Liver (tissue), 9 donors: Measurements from ENCODE around the gene DOK5. TPM values are rescaled to one million over a fixed set of nuclear protein-coding genes. Genes with fewer than 3 reads are reported as not detected.

Experiments used
- DNase-seq: peaks from one replicate; pipeline ENCODE4 v3.0.0-alpha.2; 2017; ENCODE audit warnings: low spot score
- H3K27ac ChIP-seq, 2 donors: one replicate each; pipeline ENCODE4 v1.7.0; 2013; ENCODE audit warnings: inconsistent platforms in 2 of 2, low read length in 2 of 2, control low read depth in 1 of 2, low read depth in 1 of 2, mild to moderate bottlenecking in 1 of 2
- H3K27me3 ChIP-seq, 4 donors: one replicate each; pipeline versions ENCODE4 v1.6.1 to v1.7.0; 2013; ENCODE audit warnings: low read length in 3 of 4, inconsistent platforms in 1 of 4, mild to moderate bottlenecking in 1 of 4, moderate library complexity in 1 of 4; ENCODE audit not compliant: control insufficient read depth in 4 of 4, insufficient read depth in 4 of 4
- H3K36me3 ChIP-seq, 4 donors: one replicate each; pipeline versions ENCODE4 v1.6.1 to v1.7.0; 2013; ENCODE audit warnings: low read length in 3 of 4, mild to moderate bottlenecking in 3 of 4, low read depth in 1 of 4, moderate library complexity in 1 of 4; ENCODE audit not compliant: control insufficient read depth in 4 of 4, insufficient read depth in 3 of 4
- H3K4me1 ChIP-seq, 4 donors: one replicate each; pipeline versions ENCODE4 v1.6.1 to v1.7.0; 2013; ENCODE audit warnings: low read length in 3 of 4, mild to moderate bottlenecking in 3 of 4, moderate library complexity in 1 of 4; ENCODE audit not compliant: control insufficient read depth in 4 of 4, insufficient read depth in 4 of 4
- H3K4me3 ChIP-seq, 3 donors: one replicate each; pipeline versions ENCODE4 v1.6.1 to v1.7.0; 2013; ENCODE audit warnings: low read length in 3 of 3, control low read depth in 1 of 3, low read depth in 1 of 3, mild to moderate bottlenecking in 1 of 3
- H3K9ac ChIP-seq, 2 donors: one replicate each; pipeline ENCODE4 v1.7.0; 2013; ENCODE audit warnings: low read length in 2 of 2, mild to moderate bottlenecking in 2 of 2, moderate library complexity in 2 of 2, control low read depth in 1 of 2, low read depth in 1 of 2
- H3K9me3 ChIP-seq, 4 donors: one replicate each; pipeline versions ENCODE4 v1.6.1 to v1.7.0; 2013; ENCODE audit warnings: low read length in 3 of 4; ENCODE audit not compliant: control insufficient read depth in 4 of 4
- EGR1 ChIP-seq, 2 donors: IDR thresholded peaks; 2 replicates each; pipeline ENCODE4 v1.6.1; 2016 to 2018; ENCODE audit warnings: antibody characterized with exemption in 2 of 2, low read depth in 2 of 2
- FOXA1 ChIP-seq: IDR thresholded peaks from 2 replicates; pipeline ENCODE4 v1.6.1; 2016; ENCODE audit warnings: antibody characterized with exemption
- FOXA2 ChIP-seq: IDR thresholded peaks from 2 replicates; pipeline ENCODE4 v1.6.1; 2016; ENCODE audit warnings: antibody characterized with exemption
- GABPA ChIP-seq, 2 donors: IDR thresholded peaks in 1 of 2; conservative IDR thresholded peaks in 1 of 2; 2 replicates each; pipeline ENCODE4 v1.6.1; 2016; ENCODE audit warnings: antibody characterized with exemption in 2 of 2, mild to moderate bottlenecking in 1 of 2, moderate library complexity in 1 of 2
- HNF4G ChIP-seq: IDR thresholded peaks from 2 replicates; pipeline ENCODE4 v1.6.1; 2016; ENCODE audit warnings: antibody characterized with exemption
- JUND ChIP-seq, 2 donors: IDR thresholded peaks; 2 replicates each; pipeline ENCODE4 v1.6.1; 2016; ENCODE audit warnings: antibody characterized with exemption in 2 of 2
- NR2F2 ChIP-seq: IDR thresholded peaks from 2 replicates; pipeline ENCODE4 v1.6.1; 2016; ENCODE audit warnings: antibody characterized with exemption
- RAD21 ChIP-seq, 2 donors: IDR thresholded peaks; 2 replicates each; pipeline ENCODE4 v1.6.1; 2016; ENCODE audit warnings: antibody characterized with exemption in 2 of 2, mild to moderate bottlenecking in 2 of 2
- RXRA ChIP-seq, 2 donors: IDR thresholded peaks; 2 replicates each; pipeline ENCODE4 v1.6.1; 2017 to 2018; ENCODE audit warnings: antibody characterized with exemption in 2 of 2, mild to moderate bottlenecking in 1 of 2
- SP1 ChIP-seq: IDR thresholded peaks from 2 replicates; pipeline ENCODE4 v1.6.1; 2018; ENCODE audit warnings: antibody characterized with exemption, mild to moderate bottlenecking
- TAF1 ChIP-seq: conservative IDR thresholded peaks from 2 replicates; pipeline ENCODE4 v1.6.1; 2016; ENCODE audit warnings: antibody characterized with exemption, mild to moderate bottlenecking
- WGBS: extraction: QIAGEN DNeasy Blood & Tissue Kit; methylation state at CpG from one replicate; pipeline ENCODE4 v1.1.7; 2013; 5-methylcytosine and 5-hydroxymethylcytosine counted together
- polyA plus RNA-seq, 2 donors: library from polyadenylated mRNA; stranded (reverse) in 1 of 2; unstranded in 1 of 2; fragments of 200-250 nt in 1 of 2; fragments of >200 nt in 1 of 2; fragmentation: Nextera tagmentation in 1 of 2; extraction: Ambion mirVana in 1 of 2; gene quantifications; one replicate each; pipeline versions ENCODE4 v1.2.1 to v1.2.3, GENCODE V29; 2013 to 2015
- total RNA-seq, 2 donors: library from RNA; depleted of rRNA; stranded (reverse); fragments of >200 nt; gene quantifications; one replicate each; pipeline ENCODE4 v1.2.3, GENCODE V29; 2014
- TF ChIP-seq, protein P1 (sequence below): IDR thresholded peaks from 2 replicates; pipeline ENCODE4 v1.6.1; 2016; ENCODE audit warnings: antibody characterized with exemption
- TF ChIP-seq, protein P2 (sequence below): IDR thresholded peaks from 2 replicates; pipeline ENCODE4 v1.6.1; 2016; ENCODE audit warnings: antibody characterized with exemption
- TF ChIP-seq, protein P3 (sequence below): IDR thresholded peaks from 2 replicates; pipeline ENCODE4 v1.6.1; 2016; ENCODE audit warnings: antibody characterized with exemption
- TF ChIP-seq, protein P4 (sequence below): fragments of 150-350 bp; IDR thresholded peaks from 2 replicates; pipeline ENCODE4 v1.5.1; 2017; ENCODE audit warnings: improper control_type of control experiment, low read depth, low read length; ENCODE audit not compliant: missing input control
- donor health status: healthy.
- donor health status: healthy.
- donor health status: healthy.
- donor health status: healthy.
- donor health status: healthy.

The DOK5 gene
- total and polyA plus RNA-seq, 4 donors = 0.05 to 0.16 (median 0.09) TPM

DNA sequence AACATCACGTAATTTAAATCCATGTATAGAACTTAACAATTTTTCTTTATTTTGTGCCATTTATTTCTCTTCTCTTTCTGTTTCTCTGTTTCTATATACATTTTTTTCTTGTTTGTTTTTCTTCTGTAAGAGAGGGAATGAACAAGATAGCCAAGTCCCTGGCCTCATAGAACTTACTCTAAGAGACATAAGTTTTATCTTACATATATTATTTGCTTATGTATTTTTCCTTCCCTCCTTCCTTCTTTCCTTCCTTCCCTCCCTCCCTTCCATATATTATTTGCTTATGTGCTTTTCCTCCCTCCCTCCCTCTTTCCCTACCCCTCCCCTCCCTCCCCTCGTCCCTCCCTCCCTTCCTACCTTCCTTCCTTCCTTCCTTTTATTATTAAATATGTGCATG lies 13.0 kb downstream of the DOK5 start:
- Histone ChIP-seq H3K9ac (no peak overlapping the region), H3K4me1 (no peaks in the 10 kb centered on the region), H3K27me3 (peaks cover 0 to 3% (median 0%) of the 10 kb centered on the region in 4 donors), H3K4me3 (no peak overlapping the region), H3K27ac (no peak overlapping the region), H3K9me3 (no peaks in the 10 kb centered on the region), H3K36me3 (no peaks in the 10 kb centered on the region)
- no peak for DNase-seq
- WGBS = 63% methylated on average over 2 of the region's 2 CpGs
- TF ChIP-seq FOXA1 (no peak), SP1 (no peak), HNF4G (no peak), FOXA2 (no peak), JUND (IDR thresholded peaks at IDR 0.05) (no peak), GABPA (IDR thresholded peaks at IDR 0.05 in 1 of 2, conservative IDR thresholded peaks at IDR 0.05 in 1 of 2) (no peak), NR2F2 (no peak), EGR1 (IDR thresholded peaks at IDR 0.05; ENCODE audit: low read depth in 2 of 2) (no peak), RXRA (IDR thresholded peaks at IDR 0.05) (no peak)
- TF ChIP-seq, protein P1, sequence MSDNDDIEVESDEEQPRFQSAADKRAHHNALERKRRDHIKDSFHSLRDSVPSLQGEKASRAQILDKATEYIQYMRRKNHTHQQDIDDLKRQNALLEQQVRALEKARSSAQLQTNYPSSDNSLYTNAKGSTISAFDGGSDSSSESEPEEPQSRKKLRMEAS = no peak
- TF ChIP-seq, protein P2, sequence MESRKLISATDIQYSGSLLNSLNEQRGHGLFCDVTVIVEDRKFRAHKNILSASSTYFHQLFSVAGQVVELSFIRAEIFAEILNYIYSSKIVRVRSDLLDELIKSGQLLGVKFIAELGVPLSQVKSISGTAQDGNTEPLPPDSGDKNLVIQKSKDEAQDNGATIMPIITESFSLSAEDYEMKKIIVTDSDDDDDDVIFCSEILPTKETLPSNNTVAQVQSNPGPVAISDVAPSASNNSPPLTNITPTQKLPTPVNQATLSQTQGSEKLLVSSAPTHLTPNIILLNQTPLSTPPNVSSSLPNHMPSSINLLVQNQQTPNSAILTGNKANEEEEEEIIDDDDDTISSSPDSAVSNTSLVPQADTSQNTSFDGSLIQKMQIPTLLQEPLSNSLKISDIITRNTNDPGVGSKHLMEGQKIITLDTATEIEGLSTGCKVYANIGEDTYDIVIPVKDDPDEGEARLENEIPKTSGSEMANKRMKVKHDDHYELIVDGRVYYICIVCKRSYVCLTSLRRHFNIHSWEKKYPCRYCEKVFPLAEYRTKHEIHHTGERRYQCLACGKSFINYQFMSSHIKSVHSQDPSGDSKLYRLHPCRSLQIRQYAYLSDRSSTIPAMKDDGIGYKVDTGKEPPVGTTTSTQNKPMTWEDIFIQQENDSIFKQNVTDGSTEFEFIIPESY = no peak
- TF ChIP-seq, protein P3, sequence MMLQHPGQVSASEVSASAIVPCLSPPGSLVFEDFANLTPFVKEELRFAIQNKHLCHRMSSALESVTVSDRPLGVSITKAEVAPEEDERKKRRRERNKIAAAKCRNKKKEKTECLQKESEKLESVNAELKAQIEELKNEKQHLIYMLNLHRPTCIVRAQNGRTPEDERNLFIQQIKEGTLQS = no peak

DNA sequence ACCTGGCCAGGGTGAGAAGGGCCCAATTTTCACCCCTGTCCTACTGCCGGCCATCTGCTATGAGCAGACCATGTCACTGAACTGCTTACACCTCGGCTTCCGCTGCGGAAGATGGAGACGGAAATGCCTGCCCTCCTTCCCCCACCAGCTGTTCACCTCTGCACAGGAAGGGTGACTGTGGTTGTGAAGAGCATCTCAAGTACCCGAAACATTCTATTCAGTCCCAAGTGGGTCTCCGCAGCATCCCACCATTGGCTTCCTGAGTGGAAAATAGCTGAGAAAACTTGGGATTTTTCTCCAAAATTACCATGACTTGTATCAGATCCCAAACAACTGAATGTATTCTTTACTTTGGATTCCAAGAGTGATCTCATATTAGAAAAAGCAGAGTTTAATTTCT lies 16.1 kb downstream of the DOK5 start:
- DNase-seq = no peak
- H3K27me3 ChIP-seq = peaks cover 0 to 3% (median 0%) of the 10 kb centered on the region in 4 donors
- H3K4me1 ChIP-seq = no peaks in the 10 kb centered on the region
- H3K9ac ChIP-seq = no peak overlapping the region
- H3K9me3 ChIP-seq = no peaks in the 10 kb centered on the region
- no peak overlapping the region for H3K4me3 ChIP-seq
- no peak for TF ChIP-seq SP1
- no peak for TF ChIP-seq RAD21 (IDR thresholded peaks at IDR 0.05)
- TF ChIP-seq TAF1 = no peak
- TF ChIP-seq, protein P1 = no peak
- TF ChIP-seq NR2F2 = no peak
- TF ChIP-seq FOXA1 = no peak
- TF ChIP-seq, protein P2 = no peak
- TF ChIP-seq, protein P4, sequence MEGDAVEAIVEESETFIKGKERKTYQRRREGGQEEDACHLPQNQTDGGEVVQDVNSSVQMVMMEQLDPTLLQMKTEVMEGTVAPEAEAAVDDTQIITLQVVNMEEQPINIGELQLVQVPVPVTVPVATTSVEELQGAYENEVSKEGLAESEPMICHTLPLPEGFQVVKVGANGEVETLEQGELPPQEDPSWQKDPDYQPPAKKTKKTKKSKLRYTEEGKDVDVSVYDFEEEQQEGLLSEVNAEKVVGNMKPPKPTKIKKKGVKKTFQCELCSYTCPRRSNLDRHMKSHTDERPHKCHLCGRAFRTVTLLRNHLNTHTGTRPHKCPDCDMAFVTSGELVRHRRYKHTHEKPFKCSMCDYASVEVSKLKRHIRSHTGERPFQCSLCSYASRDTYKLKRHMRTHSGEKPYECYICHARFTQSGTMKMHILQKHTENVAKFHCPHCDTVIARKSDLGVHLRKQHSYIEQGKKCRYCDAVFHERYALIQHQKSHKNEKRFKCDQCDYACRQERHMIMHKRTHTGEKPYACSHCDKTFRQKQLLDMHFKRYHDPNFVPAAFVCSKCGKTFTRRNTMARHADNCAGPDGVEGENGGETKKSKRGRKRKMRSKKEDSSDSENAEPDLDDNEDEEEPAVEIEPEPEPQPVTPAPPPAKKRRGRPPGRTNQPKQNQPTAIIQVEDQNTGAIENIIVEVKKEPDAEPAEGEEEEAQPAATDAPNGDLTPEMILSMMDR = no peak
- no peak for TF ChIP-seq FOXA2
- TF ChIP-seq JUND (IDR thresholded peaks at IDR 0.05) = no peak
- TF ChIP-seq, protein P3 = no peak
- TF ChIP-seq EGR1 (IDR thresholded peaks at IDR 0.05; ENCODE audit: low read depth in 2 of 2) = no peak
- H3K27ac ChIP-seq = no peak overlapping the region
- 83% methylated on average over 7 of the region's 7 CpGs for WGBS
- no peaks in the 10 kb centered on the region for H3K36me3 ChIP-seq
